ENCODE results near the gene NR1D1. TPM values are rescaled to one million over a fixed set of nuclear protein-coding genes. Genes with fewer than 3 reads are reported as not detected.

The NR1D1 gene
- total RNA-seq, 1 donor = 6.5 TPM

- DNase-seq (ENCODE audit: low read depth) = no peak
- TF ChIP-seq CTCF (IDR thresholded peaks at IDR 0.05; ENCODE audit: insufficient read depth, low read length) = no peak
- H3K4me3 ChIP-seq (ENCODE audit: low read depth, low read length) = no peak overlapping the region
Measured at GRCh38 chr17:40061609-40062038, 38.8 kb downstream of the NR1D1 start.

GRCh38 chr17:40060887-40061608 is 39.3 kb downstream of the NR1D1 start:
- no peak overlapping the region for H3K4me3 ChIP-seq (ENCODE audit: low read depth, low read length)
- DNase-seq (ENCODE audit: low read depth) = no peak
- TF ChIP-seq CTCF (IDR thresholded peaks at IDR 0.05; ENCODE audit: insufficient read depth, low read length) = no peak

GRCh38 chr17:40059729-40060475 is 40.5 kb downstream of the NR1D1 start:
- no peak for DNase-seq (ENCODE audit: low read depth)
- H3K4me3 ChIP-seq (ENCODE audit: low read depth, low read length) = no peak overlapping the region
- no peak for TF ChIP-seq CTCF (IDR thresholded peaks at IDR 0.05; ENCODE audit: insufficient read depth, low read length)

GRCh38 chr17:40058865-40059264 is 41.5 kb downstream of the NR1D1 start:
- TF ChIP-seq CTCF (IDR thresholded peaks at IDR 0.05; ENCODE audit: insufficient read depth, low read length) = no peak
- H3K4me3 ChIP-seq (ENCODE audit: low read depth, low read length) = no peak overlapping the region
- DNase-seq (ENCODE audit: low read depth) = no peak

GRCh38 chr17:40058186-40058784 is 42.1 kb downstream of the NR1D1 start:
- H3K4me3 ChIP-seq (ENCODE audit: low read depth, low read length) = no peak overlapping the region
- no peak for TF ChIP-seq CTCF (IDR thresholded peaks at IDR 0.05; ENCODE audit: insufficient read depth, low read length)
- DNase-seq (ENCODE audit: low read depth) = peak; percentile 75

- no peak overlapping the region for H3K4me3 ChIP-seq (ENCODE audit: low read depth, low read length)
- no peak for DNase-seq (ENCODE audit: low read depth)
- TF ChIP-seq CTCF (IDR thresholded peaks at IDR 0.05; ENCODE audit: insufficient read depth, low read length) = no peak
Measured at GRCh38 chr17:40056379-40057015, 43.9 kb downstream of the NR1D1 start.

Other genes with a start within 250 kb of the NR1D1 start
- not detected in 2 replicates for gene IKZF3, start 236.3 kb downstream of the NR1D1 start, total RNA-seq (ENCODE audit: low replicate concordance)
- not detected in 2 replicates for gene ZPBP2, start 232.4 kb downstream of the NR1D1 start, total RNA-seq (ENCODE audit: low replicate concordance)
- 3.5 and 39.4 TPM in 2 replicates for gene GSDMB, start 182.0 kb downstream of the NR1D1 start, total RNA-seq (ENCODE audit: low replicate concordance)
- gene ORMDL3, start 173.0 kb downstream of the NR1D1 start, total RNA-seq (ENCODE audit: low replicate concordance) = 46.9 and 71.7 TPM in 2 replicates
- gene LRRC3C, start 172.9 kb downstream of the NR1D1 start, total RNA-seq (ENCODE audit: low replicate concordance) = not detected in 2 replicates
- gene GSDMA, start 137.6 kb downstream of the NR1D1 start, total RNA-seq (ENCODE audit: low replicate concordance) = not detected in 2 replicates
- 41.9 and 73.5 TPM in 2 replicates for gene PSMD3, start 119.8 kb downstream of the NR1D1 start, total RNA-seq (ENCODE audit: low replicate concordance)
- gene CSF3, start 85.1 kb downstream of the NR1D1 start, total RNA-seq (ENCODE audit: low replicate concordance) = 0.25 TPM in 1 of 2 replicates, not detected in the other
- 42.8 and 68.1 TPM in 2 replicates for gene MED24, start 46.2 kb downstream of the NR1D1 start, total RNA-seq (ENCODE audit: low replicate concordance)
- gene THRA, start 37.6 kb downstream of the NR1D1 start, total RNA-seq (ENCODE audit: low replicate concordance) = 23.0 and 26.0 TPM in 2 replicates
- 64.1 and 162 TPM in 2 replicates for gene MSL1, start 21.4 kb upstream of the NR1D1 start, total RNA-seq (ENCODE audit: low replicate concordance)
- gene CASC3, start 39.9 kb upstream of the NR1D1 start, total RNA-seq (ENCODE audit: low replicate concordance) = 53.3 and 83.6 TPM in 2 replicates
- gene RAPGEFL1, start 76.9 kb upstream of the NR1D1 start, total RNA-seq (ENCODE audit: low replicate concordance) = 2.1 and 3.8 TPM in 2 replicates
- 4.1 and 9.6 TPM in 2 replicates for gene WIPF2, start 118.7 kb upstream of the NR1D1 start, total RNA-seq (ENCODE audit: low replicate concordance)
- 2.9 and 40.4 TPM in 2 replicates for gene CDC6, start 187.3 kb upstream of the NR1D1 start, total RNA-seq (ENCODE audit: low replicate concordance)
- gene RARA, start 208.6 kb upstream of the NR1D1 start, total RNA-seq (ENCODE audit: low replicate concordance) = 16.0 and 25.2 TPM in 2 replicates